Measurements from ENCODE around the gene JARID2.

DNA sequence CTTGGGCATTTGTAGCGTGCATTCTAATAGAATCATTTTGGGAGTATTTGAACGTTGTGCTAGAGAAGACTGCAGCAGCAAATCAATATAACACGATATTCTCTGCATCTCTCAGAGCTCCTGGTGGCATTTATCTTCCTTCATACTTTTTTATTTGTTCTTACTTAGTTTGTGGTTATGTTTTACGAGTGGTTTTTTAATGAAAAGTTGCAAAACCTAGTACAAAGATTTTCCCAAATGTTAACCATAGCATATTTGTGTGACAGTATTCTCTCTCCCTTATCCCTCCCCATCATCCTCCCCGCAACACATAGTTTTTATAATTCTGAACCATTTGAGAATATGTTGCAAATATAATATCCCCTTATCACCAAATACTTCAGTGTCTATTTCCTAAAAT is 50.4 kb downstream of the JARID2 start:
- TF ChIP-seq POLR2AphosphoS5 (IDR thresholded peaks at IDR 0.05; ENCODE audit: insufficient read depth in 1 of 2, low read depth in 1 of 2) = no peak
- TF ChIP-seq, protein P1, sequence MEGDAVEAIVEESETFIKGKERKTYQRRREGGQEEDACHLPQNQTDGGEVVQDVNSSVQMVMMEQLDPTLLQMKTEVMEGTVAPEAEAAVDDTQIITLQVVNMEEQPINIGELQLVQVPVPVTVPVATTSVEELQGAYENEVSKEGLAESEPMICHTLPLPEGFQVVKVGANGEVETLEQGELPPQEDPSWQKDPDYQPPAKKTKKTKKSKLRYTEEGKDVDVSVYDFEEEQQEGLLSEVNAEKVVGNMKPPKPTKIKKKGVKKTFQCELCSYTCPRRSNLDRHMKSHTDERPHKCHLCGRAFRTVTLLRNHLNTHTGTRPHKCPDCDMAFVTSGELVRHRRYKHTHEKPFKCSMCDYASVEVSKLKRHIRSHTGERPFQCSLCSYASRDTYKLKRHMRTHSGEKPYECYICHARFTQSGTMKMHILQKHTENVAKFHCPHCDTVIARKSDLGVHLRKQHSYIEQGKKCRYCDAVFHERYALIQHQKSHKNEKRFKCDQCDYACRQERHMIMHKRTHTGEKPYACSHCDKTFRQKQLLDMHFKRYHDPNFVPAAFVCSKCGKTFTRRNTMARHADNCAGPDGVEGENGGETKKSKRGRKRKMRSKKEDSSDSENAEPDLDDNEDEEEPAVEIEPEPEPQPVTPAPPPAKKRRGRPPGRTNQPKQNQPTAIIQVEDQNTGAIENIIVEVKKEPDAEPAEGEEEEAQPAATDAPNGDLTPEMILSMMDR (IDR thresholded peaks at IDR 0.05) = no peak
